ENCODE data around the gene GRK1. TPM values are rescaled to one million over a fixed set of nuclear protein-coding genes. Genes with fewer than 3 reads are reported as not detected.
"Not testable (repeated sequence)": the region's sequence is repeated elsewhere in the genome, so short reads cannot be mapped to it uniquely, and the experiment has no call there.

GRK1 gene
- total and polyA plus RNA-seq, 2 of the 8 experiments (the other 6 are each of a cell fraction or from before 2014, with no cell fraction given): 0.12 TPM; not detected in 1

DNA sequence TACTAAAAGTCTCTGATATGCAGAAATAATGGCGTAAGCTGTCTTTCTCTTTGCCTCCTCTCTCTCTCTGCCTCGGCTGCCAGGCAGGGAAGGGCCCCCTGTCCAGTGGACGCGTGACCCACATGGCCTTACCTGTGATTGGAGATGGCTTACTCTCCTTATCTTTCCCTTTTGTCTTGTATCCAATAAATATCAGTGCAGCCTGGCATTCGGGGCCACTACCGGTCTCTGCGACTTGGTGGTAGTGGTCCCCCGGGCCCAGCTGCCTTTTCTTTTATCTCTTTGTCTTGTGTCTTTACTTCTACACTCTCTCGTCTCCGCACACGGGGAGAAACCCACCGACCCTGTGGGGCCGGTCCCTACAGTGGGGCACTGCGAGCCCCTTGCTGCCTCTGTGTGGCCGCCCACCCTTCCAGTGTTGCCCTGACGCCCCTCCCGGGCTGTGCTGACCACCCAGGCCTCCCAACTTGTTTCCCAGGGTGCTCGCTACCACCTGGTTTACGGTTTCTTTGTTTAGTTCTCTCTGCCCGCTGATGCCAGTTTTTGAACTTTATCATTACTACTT is 45.0 kb upstream of the GRK1 start:
- H3K56ac ChIP-seq (replicated peaks; ENCODE audit: insufficient read length, low read depth, low read length); H2BK12ac ChIP-seq (ENCODE audit: low read depth, low read length); H3K27me3 ChIP-seq (replicated peaks in 1 of 4; ENCODE audit: control insufficient read depth in 3 of 4, extremely low read depth in 1 of 4, insufficient read depth in 3 of 4, low read length in 3 of 4); H3K4me2 ChIP-seq (ENCODE audit: insufficient read depth in 1 of 2, low read depth in 2 of 2, low read length in 2 of 2); H4K91ac ChIP-seq (replicated peaks; ENCODE audit: insufficient read length, low read length); H3K4me1 ChIP-seq (replicated peaks in 1 of 4; ENCODE audit: control insufficient read depth in 3 of 4, insufficient read depth in 4 of 4, low read length in 3 of 4); H4K20me1 ChIP-seq (replicated peaks in 1 of 2; ENCODE audit: control insufficient read depth in 1 of 2, insufficient read depth in 2 of 2, low read length in 2 of 2); DNase-seq (ENCODE audit: low read depth in 1 of 2, low spot score in 2 of 2); H2BK120ac ChIP-seq (replicated peaks; ENCODE audit: low read depth, low read length); H3K27ac ChIP-seq (ENCODE audit: low read depth, low read length); H3K79me1 ChIP-seq (ENCODE audit: low read depth, low read length); H4K8ac ChIP-seq (ENCODE audit: extremely low read depth, insufficient read depth, low read length); H2BK5ac ChIP-seq (ENCODE audit: low read depth, low read length); H3K4ac ChIP-seq (replicated peaks; ENCODE audit: insufficient read length, low read depth, low read length); H2BK15ac ChIP-seq (ENCODE audit: low read length); H3K14ac ChIP-seq (ENCODE audit: insufficient read length); H2BK20ac ChIP-seq (ENCODE audit: low read length); H3K23me2 ChIP-seq (ENCODE audit: low read depth, low read length); FAIRE-seq; H3K9ac ChIP-seq (replicated peaks in 1 of 4; ENCODE audit: extremely low read depth in 1 of 4, low read depth in 3 of 4, low read length in 3 of 4); H2AFZ ChIP-seq (ENCODE audit: low read length); H2AK5ac ChIP-seq (ENCODE audit: low read depth, low read length); H4K5ac ChIP-seq (ENCODE audit: insufficient read length, low read depth, low read length); POLR2A ChIA-PET (ENCODE audit: partially characterized antibody); H3K23ac ChIP-seq (ENCODE audit: insufficient read length); H3K4me3 ChIP-seq (ENCODE audit: extremely low read depth in 1 of 4, insufficient read depth in 2 of 4, low read depth in 3 of 4, low read length in 4 of 4); H3K18ac ChIP-seq (ENCODE audit: extremely low read depth, low read length): not testable (repeated sequence)
- Histone ChIP-seq H3K79me2 (ENCODE audit: control insufficient read depth in 1 of 2, insufficient read depth in 2 of 2, low read length in 2 of 2) (peaks cover 0 to 24% of the 10 kb centered on the region in 2 experiments; a peak in 2 of 4 replicates), H3K36me3 (ENCODE audit: control insufficient read depth in 2 of 4, insufficient read depth in 4 of 4, low read length in 3 of 4) (peaks cover 0 to 21% (median 11%) of the 10 kb centered on the region in 4 experiments; a peak in 5 of 8 replicates), H3K9me3 (ENCODE audit: insufficient read depth in 2 of 2, low read depth in 1 of 2, low read length in 1 of 2) (peaks cover 0 to 14% of the 10 kb centered on the region in 2 experiments; a peak in 1 of 4 replicates)
- WGBS, 2 experiments (ENCODE audit: extremely low coverage in 1 of 2, insufficient coverage in 1 of 2, insufficient read length in 1 of 2, insufficient replicate concordance in 2 of 2, low coverage in 1 of 2, low lambda C conversion rate in 2 of 2, missing lambda C conversion rate in 1 of 2): 86% methylated on average over 16 of the region's 20 CpGs; no CpG with 5 or more reads in 1 of the 2 experiments
- CTCF ChIA-PET (ENCODE audit: partially characterized antibody): interaction anchor here (0.6 to 1.4 kb wide), 5 partner anchors 11 to 562 kb away, joined by 3 to 5 read pairs (median 4); no protein-coding TSS in a partner anchor
